ENCODE measurements around the gene POLR1H.
"Not testable (repeated sequence)": the region's sequence is repeated elsewhere in the genome, so short reads cannot be mapped to it uniquely, and the experiment has no call there.

POLR1H gene, protein sequence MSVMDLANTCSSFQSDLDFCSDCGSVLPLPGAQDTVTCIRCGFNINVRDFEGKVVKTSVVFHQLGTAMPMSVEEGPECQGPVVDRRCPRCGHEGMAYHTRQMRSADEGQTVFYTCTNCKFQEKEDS

DNA sequence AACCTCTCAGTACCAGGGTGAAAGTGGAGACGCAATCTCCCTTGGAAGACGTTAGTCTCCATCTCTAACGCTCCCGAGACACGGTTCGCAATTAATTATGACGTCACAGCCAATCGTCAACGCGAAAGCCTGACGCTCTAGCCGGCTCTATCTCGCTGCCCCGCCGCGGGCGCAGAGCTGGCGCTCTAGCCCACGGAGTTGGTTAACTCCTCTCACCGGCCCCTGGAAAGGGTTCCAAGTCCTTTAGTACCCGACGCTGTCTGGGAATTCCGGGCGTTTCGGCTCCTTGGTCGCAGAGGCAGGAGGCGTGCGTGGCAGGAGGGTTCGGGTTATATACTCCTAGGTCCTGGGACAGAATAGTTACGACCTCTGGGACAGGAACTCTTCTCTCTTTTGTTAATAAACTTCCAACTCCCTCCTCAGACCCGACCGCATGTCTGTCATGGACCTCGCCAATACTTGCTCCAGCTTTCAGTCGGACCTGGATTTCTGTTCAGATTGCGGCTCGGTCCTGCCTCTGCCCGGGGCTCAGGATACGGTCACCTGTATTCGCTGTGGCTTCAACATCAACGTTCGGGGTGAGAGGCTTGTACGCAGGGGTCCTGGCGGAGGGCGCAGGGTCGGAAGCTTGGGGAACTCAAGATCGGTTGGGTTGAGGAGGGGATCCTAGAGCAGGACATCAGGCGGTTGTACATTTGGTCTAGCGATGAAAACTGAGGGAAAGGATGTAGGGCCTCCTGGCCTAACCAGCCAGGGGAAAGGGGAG is at the start of gene POLR1H:
POLR1H (plus strand) TSS at position 174 of the 766 bp plus-strand sequence; CDS start at position 434, 260 bp downstream.
- DNase-seq = peak; percentile 93

DNA sequence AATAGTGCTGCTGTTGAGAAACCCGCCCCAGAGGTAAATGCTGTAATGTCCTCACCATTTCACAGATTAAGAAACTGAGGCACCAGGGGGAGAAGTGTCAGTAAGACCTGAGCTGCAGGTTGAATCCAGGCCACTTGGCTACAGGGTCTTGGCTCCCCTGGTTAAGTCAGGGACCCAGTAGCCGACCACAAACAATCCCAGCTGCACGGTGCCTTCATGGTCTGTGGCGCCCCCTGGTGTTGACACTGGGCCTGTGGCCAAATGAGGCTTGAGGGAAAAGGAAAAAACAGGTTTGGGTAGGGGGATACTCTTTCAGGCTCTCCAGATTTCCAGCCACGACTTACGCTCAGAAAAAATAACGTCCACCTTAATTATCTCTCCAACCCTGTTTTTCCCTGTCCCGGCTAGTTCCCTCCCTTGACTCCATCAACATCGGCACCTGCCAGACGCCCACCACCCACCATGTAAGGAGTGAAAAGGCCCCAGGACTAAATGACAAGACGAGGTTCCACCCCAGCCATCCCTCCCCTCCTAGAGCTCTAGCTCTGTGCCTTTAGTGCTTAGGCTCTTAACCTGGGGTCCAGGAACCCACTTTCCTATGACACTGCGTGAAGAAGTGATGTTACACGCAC is 47.7 kb upstream of the POLR1H start:
- peak; percentile 35 for DNase-seq

DNA sequence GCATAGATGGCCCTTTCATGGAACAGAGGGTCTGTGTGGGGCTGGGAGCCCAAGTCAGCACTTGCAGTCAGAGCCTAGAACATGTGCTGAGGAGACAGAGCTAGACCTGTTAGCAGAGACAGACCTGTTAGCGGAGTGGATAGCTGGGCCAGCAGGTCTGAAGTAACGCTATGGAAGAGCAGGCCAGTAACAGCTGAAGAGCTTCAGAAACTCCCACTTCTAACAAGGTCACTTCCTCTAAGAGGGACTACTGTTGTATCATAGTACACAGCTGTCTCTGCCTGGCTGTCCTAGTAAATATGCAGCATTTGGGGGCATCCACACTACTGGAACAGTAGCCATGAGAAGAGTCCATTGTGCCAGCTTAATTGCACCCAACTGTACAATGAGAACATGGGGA is 41.2 kb upstream of the POLR1H start:
- no peak for DNase-seq

DNA sequence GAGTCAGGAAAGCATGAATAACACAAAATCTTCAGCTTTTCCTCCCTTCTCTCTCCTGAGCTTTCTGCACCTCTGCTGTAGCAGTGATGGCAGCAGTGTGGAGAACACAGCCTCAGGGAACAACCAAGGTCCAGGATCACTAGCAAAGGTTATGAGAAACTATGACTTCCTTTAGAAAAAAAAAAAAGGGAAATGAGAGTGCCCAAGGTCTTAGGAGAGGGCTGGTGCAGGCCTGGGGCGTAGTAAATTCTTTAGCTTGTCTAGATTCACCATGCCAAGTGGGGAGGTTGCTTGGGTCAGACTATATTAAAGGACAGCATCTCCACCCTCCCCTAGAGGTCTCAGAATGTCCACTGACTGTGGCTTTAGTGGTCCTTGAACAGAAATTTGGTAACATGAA is 40.4 kb upstream of the POLR1H start:
- no peak for DNase-seq

DNA sequence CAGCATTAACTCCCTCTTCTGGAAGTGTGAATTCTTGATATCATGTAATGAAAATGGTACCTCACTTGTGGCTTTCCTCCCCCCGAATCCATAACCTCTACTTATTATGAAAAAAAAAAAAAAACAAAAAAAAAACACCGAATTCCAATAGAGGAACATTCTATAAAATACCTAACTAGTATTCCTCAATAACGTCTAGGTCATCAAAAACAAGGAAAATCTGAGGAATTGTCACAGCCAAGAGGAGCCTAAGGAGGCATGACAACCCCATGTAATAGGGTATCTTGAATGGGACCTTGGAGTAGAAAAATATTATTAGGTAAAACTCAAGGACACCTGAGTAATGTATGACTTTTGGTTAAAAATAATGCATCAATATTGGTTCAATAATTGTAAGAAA is 38.9 kb upstream of the POLR1H start:
- no peak for DNase-seq

DNA sequence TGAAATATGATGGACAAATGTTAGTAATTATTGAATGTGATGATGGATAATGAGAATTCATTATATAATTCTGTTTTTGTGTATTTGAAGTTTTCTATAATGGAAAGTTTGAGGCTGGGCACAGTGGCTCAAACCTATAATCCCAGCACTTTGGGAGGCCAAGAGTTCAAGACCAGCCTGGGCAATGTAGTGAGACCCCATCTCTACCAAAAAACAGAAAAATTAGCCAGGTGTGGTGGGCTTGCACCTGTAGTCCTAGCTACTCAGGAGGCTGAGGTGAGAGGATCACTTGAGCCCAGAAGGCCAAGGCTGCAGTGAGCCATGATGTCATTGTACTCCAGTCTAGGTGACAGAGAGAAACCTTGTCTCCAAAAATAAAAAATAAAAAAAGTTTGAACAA is 38.4 kb upstream of the POLR1H start:
- DNase-seq = not testable (repeated sequence)

DNA sequence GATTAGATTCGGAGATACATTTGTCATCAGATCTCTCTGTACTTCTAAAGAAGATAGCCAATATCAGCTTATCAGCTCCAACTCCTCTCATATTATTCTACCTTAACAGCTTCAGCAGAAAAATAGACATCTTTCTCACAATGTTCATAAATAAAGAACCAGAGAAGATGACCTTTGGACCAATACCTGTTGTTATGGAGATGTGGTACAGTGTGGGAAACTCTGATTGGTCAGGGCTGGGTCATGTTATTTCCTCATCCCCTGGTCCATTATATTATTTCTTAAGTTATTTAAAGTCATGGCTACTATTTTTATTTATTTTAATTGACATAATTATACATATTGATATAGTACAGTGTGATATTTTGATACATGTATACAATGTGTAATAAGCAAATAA is 35.9 kb upstream of the POLR1H start:
- DNase-seq = no peak

DNA sequence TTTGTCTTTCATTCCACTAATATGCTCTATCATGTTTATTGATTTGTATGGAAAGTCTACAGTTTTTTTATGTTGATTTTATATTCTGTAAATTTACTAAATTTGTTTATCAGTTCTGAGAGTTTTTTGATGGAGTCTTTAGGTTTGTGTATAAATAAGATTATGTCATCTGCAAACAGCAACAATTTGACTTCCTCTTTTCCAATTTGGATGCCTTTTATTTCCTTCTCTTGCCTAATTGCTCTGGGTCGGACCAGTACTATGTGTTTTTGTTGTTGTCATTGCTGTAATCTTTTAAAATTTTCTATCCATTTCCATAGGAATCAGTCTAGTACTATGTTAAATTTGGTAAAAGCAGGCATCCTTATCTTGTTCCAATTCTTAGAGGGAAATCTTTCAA is 31.5 kb upstream of the POLR1H start:
- no peak for DNase-seq

DNA sequence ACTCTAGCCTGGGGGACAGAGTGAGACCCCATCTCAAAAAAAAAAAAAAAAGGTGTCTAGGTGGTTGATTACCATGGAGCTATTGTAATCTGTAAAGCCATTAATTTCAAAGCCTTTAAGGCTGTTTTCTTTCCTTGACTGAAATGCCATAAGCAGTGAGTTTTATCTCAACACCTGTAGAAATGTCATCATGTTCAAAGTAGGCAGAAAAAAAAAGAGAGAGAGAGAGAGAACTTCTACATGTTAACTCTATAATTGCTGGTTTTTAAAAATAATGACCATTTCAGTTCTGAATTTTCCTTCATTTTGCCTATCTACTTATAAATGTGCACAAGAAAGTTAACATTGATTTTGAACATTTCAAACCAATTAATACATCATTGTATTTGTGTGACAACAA is 29.7 kb upstream of the POLR1H start:
- DNase-seq = no peak

DNA sequence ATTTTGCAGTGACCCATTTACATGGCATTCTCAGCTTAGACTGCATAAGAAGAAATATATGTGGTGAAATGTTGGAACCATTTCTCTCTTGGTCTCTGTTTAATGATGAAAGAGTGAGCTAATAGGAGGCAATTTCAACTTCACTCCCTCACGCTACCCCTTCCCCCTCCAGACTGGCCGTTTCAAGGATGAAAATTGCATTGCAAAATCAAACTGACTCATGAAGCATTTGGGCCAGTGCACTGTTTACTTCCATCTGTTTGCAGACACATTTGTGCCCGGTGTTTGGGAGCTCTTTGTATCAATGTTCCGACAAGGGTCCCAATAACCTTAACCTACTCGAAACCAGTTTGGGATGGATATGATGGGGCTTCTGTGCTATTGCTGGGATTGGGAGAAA is 27.6 kb upstream of the POLR1H start:
- DNase-seq = not testable (repeated sequence)

DNA sequence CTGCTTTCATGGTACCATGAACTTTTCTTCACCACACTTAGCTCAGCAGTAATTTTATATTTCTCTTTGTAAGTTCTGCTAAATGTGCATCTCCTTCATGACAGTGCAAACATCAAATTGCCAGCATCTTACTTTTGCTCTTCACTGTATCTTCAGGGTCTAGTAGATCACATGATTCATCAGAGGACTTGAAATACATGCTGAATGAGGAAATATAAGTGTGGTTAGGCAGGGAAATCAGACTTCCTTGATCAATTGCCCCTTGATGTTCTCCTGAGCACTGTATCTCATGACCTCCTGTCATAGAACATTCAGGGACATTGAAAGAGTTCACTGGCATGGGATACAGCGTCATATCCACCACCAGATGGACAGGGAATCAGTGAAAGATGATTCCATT is 25.3 kb upstream of the POLR1H start:
- DNase-seq = no peak

DNA sequence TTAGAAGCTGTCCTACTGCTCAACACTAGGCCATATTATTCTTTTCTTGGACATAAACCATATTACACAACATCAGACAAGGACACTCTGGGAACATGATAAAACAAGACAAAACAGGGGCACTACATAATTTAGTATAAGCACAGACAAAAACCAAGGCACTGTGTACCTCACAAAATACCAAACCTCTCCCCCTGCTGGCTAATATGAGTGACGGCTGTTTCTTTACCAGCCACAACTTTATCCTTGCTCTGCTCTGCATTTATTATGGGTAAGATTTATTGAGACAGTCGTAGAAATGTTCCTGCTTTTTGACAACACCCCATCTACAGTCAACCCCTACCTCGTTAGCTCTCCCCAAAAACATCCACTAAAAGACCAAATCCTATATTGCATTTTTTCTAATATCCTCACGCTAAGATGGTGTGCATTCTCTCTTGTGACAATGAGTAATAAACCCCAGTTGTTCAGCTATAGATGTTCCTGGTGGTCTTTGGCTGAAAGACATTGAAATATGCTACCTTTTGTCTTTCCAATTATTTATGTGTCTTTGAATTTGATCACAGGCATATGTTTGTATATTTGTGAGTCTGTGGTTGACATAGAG is 23.8 kb upstream of the POLR1H start:
- DNase-seq = peak; percentile 15

DNA sequence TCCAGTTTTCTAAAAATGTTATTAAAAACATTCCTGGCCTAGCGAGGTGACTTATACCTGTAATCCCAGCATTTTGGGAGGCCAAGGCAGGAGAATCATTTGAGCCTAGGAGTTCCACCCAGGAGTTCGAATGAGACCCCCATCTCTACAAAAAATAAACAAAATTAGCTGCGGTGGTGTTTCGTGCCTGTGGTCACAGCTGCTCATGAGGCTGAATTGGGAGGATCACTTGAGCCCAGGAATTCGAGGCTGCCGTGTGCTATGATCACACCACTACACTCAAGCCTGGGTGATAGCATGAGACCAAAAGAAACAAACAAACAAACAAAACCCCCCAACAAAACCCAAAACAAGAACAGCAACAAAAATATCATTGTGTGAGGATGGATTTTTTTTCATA is 19.8 kb upstream of the POLR1H start:
- no peak for DNase-seq

DNA sequence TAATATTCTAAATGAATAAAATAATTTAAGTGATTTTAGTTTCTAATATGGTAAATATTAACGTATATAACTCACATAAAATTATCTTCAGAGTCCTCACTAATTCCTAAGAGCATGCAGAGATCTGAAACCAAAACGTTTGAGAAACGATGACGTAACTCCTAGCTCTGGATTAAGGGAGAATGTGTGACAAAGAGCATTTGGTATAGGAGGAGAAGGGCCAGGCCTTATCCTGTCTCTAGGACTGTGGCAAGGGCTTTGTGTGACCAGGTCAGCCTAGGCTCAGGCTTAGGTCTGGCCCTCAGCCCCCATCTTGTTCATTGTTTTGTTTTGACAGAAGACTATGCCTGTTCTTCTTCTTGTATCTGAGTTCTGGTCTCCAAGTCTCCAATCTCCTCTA is 19.2 kb upstream of the POLR1H start:
- DNase-seq = no peak

DNA sequence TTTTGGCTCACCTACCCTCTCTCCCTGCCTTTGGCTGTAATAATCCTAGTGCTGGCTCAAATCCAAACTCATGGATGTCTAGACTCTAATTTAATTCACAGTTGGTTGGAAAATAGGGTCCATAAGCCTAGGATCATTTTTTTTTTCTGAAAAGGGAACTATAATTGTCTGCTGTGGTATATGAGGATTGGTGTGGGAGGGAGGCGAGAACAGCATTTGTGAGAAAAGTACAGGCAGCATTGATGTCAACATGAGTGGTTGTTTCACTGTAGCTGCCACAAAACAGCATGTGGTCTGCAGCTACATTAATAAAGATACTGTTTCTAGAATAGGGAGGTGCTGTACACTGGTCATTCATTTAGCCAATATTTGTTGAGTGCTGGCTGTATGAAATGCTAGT is 18.6 kb upstream of the POLR1H start:
- DNase-seq = no peak

DNA sequence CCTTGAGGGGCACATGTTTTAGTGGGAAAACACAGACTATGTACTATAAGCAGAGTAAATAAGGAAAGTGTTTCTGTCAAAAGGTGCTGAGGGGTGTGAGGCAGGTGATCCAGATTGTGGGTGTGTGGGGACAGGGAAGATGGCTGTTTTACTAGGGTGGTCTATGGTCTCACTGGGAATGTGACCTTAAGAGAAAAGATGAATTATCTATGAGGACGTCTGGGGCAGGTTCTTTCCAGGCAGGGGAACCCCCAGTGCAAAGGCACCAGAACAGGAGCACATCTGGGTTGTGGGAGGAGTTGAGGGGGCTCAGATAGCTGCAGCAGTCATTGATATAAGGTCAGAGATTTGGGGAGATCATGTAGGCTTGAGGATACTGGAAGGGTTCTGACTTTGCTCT is 18.2 kb upstream of the POLR1H start:
- no peak for DNase-seq

DNA sequence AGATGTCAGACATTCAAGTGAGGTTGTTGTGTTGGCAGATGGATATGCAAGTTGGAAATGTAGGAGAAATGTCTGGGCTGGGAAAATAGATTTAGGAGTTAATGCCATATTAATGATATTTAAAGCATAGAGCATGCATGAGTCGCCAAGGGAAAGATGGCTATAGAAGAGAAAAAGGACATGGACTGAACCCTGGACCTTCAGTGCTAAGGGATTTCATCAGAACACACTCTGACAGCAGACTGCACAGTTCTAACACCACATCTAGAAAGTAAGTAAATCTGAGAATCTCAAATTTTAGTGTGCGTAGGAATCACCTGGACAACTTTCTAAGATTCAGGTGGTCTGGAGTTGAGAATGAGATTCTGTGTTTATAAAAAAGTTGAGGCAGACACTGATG is 17.3 kb upstream of the POLR1H start:
- no peak for DNase-seq

DNA sequence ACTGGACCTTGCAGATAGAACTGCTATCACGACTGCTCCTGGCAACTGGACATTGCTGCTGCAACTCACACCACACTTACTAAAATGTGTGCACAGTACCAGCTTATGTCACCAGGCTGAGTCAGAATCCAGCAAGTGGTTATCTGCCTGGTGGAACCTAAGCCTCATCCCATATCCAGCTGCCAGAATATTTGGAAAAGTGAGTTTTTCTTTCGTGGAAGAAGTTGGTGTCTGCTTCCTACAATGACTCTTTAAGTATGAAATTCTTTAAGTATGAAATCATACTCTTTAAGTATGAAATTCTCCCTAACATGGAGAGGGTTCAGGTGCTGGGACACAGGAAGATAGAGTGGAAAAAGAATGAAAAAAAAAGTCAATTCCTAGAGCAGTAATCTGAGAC is 16.4 kb upstream of the POLR1H start:
- DNase-seq = no peak

DNA sequence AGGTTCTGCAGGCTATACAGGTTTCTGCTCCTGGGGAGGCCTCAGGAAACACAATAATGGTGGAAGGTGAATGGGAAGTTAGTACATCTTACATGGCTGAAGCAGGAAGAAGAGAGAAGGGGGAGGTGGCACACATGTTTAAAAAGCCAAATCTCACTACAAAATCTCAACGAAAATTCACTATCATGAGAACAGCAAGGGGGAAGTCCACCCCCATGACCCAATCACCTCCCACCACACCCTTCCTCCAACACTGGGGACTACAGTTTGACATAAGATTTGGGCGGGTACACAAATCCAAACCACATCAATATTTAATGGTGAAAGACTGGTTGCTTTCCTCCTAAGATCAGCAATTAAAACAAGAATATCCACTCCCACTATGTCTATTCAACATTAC is 13.8 kb upstream of the POLR1H start:
- no peak for DNase-seq

DNA sequence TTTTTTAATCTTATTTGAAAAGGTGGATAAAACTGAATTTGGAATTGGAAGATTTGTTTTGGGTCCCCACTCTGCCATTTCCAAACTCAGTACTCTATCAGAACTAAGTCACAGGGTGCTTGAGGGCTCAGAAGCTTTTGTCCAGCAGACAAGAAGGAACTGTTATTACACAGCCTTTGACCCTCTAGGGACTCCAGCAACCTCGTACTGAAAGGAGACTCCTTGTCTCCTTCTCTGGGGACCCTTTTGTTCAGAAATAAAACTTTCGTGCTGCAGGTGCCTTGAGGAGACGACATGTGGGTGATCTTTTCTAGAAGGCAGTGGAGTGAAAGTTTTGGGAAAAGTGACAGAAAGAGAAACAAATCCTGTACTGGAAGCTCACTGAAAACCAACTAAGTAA is 7.4 kb upstream of the POLR1H start:
- DNase-seq = no peak

DNA sequence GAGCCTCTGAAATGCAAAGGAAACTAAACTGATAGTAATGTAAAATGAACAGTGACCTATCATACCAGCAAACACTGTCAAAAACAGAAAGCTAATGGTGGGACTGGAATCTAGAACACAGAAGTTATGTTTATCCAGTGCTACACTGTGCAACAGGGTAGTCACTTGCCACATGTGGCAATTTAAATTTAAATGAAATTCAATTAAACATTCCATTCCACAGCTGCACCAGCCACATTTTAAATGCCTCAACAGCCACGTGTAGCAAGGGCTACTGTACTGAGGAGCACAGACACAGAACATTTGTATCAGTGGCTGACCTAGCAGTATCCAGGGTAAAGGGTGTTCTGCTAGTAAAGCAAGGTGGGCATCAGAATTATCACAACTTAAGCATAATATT is 5.6 kb upstream of the POLR1H start:
- no peak for DNase-seq

DNA sequence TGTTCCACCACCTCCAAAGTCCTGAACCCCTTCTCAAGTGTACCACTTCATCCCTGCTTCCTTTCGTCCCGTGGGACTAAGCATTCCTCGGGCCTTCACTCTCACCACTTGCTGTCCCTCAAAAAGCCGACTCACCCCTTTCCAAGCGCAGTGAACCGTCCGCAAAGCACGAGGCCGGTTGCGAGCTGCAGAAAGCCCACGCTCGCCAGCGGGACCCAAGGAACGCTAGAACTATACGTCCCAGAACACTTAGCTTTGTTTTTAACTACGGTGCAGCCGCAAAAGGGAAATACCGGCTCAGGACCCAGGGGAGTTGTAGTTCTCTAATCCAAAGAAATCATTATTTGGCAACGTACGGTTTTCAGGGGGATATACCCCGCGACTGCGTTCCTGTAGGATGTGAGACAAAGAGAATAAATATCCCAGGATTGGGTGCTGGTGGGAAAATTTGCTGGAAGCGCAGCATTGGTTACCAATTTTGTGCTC is 416 bp upstream of the POLR1H start:
- no peak for DNase-seq

DNA sequence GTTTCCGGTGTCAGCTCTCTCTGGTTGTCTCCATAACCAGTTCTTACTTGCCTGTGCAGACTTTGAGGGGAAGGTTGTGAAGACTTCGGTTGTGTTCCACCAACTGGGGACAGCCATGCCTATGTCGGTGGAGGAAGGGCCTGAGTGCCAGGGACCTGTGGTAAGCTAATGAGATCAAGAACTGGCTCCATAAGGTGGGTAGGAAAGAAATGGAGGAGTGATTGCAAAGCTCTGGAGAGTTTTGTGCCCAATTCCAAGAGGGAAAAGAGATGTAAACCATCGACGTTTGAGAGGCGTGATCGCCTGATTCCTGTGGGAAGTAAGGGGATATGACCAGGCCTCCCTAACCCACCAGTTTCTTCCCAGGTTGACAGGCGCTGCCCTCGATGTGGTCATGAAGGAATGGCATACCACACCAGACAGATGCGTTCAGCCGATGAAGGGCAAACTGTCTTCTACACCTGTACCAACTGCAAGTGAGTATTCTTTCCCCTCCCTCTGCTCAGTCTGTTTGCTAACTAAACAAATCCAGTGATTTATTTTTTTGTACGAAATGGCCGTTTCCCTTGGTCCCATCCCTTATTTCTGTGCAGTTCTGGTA is 893 bp downstream of the POLR1H start:
- DNase-seq = peak; percentile 69
